Calu3 (cell line): ENCODE results near the gene TOB2. TPM values are rescaled to one million over a fixed set of nuclear protein-coding genes. Genes with fewer than 3 reads are reported as not detected.

Experiments used
- BruUV-seq: library from RNA; stranded (reverse); fragments of 400-500 nt; replicated peaks from 2 replicates; lab custom pipeline; 2021; lab: Mats Ljungman, UMichigan
- CTCF ChIA-PET: fragments of 300-600 bp; sonication (Branson Sonifier 250); formaldehyde crosslinking; loops from one replicate; lab custom pipeline; 2022; ENCODE audit warnings: antibody characterized with exemption; lab: Charles Lee
- DNase-seq: peaks from one replicate; pipeline ENCODE4 v3.0.0; 2022
- H3K27ac Mint-ChIP-seq: one replicate; pipeline ENCODE4 v1.8.0; 2022; ENCODE audit warnings: mixed read lengths; ENCODE audit not compliant: unreplicated experiment
- H3K27me3 Mint-ChIP-seq: one replicate; pipeline ENCODE4 v1.8.0; 2022; ENCODE audit warnings: mixed read lengths; ENCODE audit not compliant: unreplicated experiment
- H3K36me3 Mint-ChIP-seq: one replicate; pipeline ENCODE4 v1.8.0; 2022; ENCODE audit warnings: mild to moderate bottlenecking, moderate library complexity, mixed read lengths; ENCODE audit not compliant: insufficient read depth, unreplicated experiment
- H3K4me1 Mint-ChIP-seq: one replicate; pipeline ENCODE4 v1.8.0; 2022; ENCODE audit warnings: mild to moderate bottlenecking, low read depth, mixed read lengths; ENCODE audit not compliant: unreplicated experiment
- H3K4me3 Mint-ChIP-seq: one replicate; pipeline ENCODE4 v1.8.0; 2022; ENCODE audit warnings: mild to moderate bottlenecking, low read depth, moderate library complexity, mixed read lengths; ENCODE audit not compliant: unreplicated experiment
- H3K9me3 Mint-ChIP-seq: one replicate; pipeline ENCODE4 v1.8.0; 2022; ENCODE audit warnings: low read depth, mixed read lengths; ENCODE audit not compliant: unreplicated experiment
- CTCF ChIP-seq: fragments of 200-600 bp; IDR thresholded peaks from one replicate; pipeline ENCODE4 v1.8.0; 2022; ENCODE audit warnings: antibody characterized with exemption; ENCODE audit not compliant: unreplicated experiment
- intact Hi-C: fragments of 100-400 bp; cut with micrococcal nuclease; formaldehyde crosslinking; loops from one replicate; pipeline ENCODE4 v1.10.0; 2022; ENCODE audit not compliant: unreplicated experiment
- total RNA-seq: library from RNA; stranded (reverse); gene quantifications from 2 replicates; pipeline ENCODE4 v1.2.3, GENCODE V29; 2022

TOB2 gene
- total RNA-seq, 1 experiment from 2014 or later = 57.3 TPM

DNA sequence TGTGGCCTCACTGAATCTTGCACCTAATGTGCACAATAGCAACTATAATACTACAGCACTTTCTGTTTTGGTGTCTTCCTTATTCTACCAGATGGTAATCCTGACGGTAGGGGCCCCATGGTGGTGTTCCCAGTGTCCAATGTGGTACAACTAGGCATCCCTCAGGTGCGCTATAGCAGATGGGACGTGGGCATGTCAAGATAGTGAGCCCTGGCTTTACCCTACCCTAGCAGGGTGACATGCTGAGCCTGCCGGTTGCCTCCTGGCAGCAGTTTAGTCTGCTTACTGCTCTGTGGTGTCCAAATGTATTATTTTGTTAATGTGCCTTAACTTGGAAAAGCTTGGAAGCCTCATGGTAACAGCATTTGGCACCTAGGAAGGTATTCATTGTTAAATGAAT lies 41.5 kb upstream of the TOB2 start:
- intact Hi-C loops = no loop called here
- Mint-ChIP-seq H3K27ac (no peak overlapping the region), H3K9me3 (no peaks in the 10 kb centered on the region), H3K27me3 (no peaks in the 10 kb centered on the region), H3K4me1 (peaks cover 17% of the 10 kb centered on the region), H3K4me3 (no peak overlapping the region), H3K36me3 (peaks cover 4% of the 10 kb centered on the region)
- no peak for DNase-seq
- TF ChIP-seq CTCF = no peak
- no TSS peak for BruUV-seq
- CTCF ChIA-PET = no interaction called here

DNA sequence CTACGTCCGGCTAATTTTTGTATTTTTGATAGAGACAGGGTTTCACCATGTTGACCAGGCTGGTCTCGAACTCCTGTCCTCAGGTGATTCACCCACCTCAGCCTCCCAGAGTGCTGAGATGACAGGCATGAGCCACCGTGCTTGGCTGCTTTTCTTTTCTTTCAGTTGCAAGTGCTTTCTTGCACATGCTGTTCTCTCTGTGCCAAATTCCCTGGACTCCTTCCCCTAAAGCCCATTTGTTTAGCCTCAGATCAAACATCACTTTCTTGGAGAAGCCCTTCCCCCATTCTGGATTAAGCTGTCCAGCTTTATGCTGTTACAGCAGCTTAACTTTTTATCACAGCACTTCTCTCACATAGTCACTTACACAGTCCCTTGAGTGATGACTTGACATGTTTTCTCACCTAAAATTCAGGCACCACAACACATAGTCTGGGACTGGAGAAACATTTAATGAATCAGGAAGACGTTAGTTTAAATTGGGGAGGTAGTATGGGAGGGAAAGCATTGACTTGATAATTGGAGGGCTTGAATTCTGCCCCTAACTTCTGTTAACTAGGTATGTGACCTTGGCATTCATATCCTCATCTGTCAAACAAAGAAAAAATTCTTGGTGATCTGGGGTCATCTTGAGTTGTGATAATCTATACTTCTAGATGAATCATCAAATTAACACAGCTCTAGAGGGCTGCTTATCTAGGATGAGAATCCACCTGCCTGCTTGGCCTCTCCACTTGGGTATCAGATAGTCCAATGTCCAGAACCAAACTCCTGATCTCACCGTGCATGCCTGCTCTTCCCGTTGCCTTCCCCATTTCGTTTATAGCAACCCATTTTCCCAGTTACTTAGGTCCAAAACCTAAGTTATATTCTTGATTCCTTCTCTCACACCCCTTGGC lies 40.7 kb upstream of the TOB2 start:
- Mint-ChIP-seq H3K9me3 (no peaks in the 10 kb centered on the region), H3K36me3 (peaks cover 4% of the 10 kb centered on the region), H3K4me1 (peaks cover 23% of the 10 kb centered on the region), H3K4me3 (no peak overlapping the region), H3K27me3 (no peaks in the 10 kb centered on the region), H3K27ac (no peak overlapping the region)
- TF ChIP-seq CTCF = no peak
- no TSS peak for BruUV-seq
- CTCF ChIA-PET = interaction anchor here (0.6 kb wide), 1 partner anchor 23 kb away, joined by 5 read pairs; no protein-coding TSS in a partner anchor
- DNase-seq = no peak
- intact Hi-C loops = no loop called here

DNA sequence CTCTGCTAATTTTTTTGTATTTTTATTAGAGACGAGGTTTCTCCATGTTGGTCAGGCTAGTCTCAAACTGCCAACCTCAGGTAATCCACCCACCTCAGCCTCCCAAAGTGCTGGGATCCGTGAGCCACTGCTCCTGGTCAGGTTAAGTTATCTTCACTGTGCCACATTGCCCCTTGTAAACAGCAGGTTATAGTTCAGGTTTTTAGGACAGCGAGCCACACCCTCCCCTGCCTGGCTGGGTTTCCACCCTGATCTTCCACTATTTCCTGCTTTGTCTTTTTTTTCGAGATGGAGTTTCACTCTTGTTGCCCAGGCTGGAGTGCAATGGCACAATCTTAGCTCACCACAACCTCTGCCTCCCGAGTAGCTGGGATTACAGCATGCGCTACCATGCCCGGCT lies 38.4 kb upstream of the TOB2 start:
- no peak overlapping the region for H3K4me3 Mint-ChIP-seq
- peaks cover 4% of the 10 kb centered on the region for H3K36me3 Mint-ChIP-seq
- no peak overlapping the region for H3K27ac Mint-ChIP-seq
- CTCF ChIA-PET = no interaction called here
- no TSS peak for BruUV-seq
- intact Hi-C loops = no loop called here
- H3K27me3 Mint-ChIP-seq = no peaks in the 10 kb centered on the region
- no peak for DNase-seq
- peaks cover 33% of the 10 kb centered on the region for H3K4me1 Mint-ChIP-seq
- H3K9me3 Mint-ChIP-seq = no peaks in the 10 kb centered on the region
- no peak for TF ChIP-seq CTCF

- CTCF ChIA-PET = no interaction called here
- no peaks in the 10 kb centered on the region for H3K36me3 Mint-ChIP-seq
- H3K4me3 Mint-ChIP-seq = no peak overlapping the region
- no peak for TF ChIP-seq CTCF
- BruUV-seq = no TSS peak
- DNase-seq = no peak
- intact Hi-C loops = no loop called here
- H3K4me1 Mint-ChIP-seq = peaks cover 25% of the 10 kb centered on the region
- H3K9me3 Mint-ChIP-seq = no peaks in the 10 kb centered on the region
- H3K27ac Mint-ChIP-seq = no peak overlapping the region
- H3K27me3 Mint-ChIP-seq = no peaks in the 10 kb centered on the region
Measured at GRCh38 chr22:41482319-41482935, 35.8 kb upstream of the TOB2 start.
